H9 (cell line): ENCODE results near the gene CDC40. TPM values are rescaled to one million over a fixed set of nuclear protein-coding genes. Genes with fewer than 3 reads are reported as not detected.

Experiments
- DNase-seq: peaks from one replicate; pipeline ENCODE4 v3.0.0-alpha.2; 2017
- H2AFZ ChIP-seq: one replicate; pipeline ENCODE4 v1.6.1; 2013; ENCODE audit warnings: mild to moderate bottlenecking, low read length, control low read depth, moderate library complexity
- H2AK5ac ChIP-seq: 2 replicates; pipeline ENCODE4 v1.6.1; 2013; ENCODE audit warnings: low read length, control low read depth, mixed read lengths; ENCODE audit not compliant: insufficient read length
- H2BK120ac ChIP-seq: one replicate; pipeline ENCODE4 v1.6.1; 2013; ENCODE audit warnings: low read depth, mild to moderate bottlenecking, low read length, control low read depth, inconsistent platforms; ENCODE audit not compliant: poor library complexity, severe bottlenecking
- H2BK12ac ChIP-seq: 2 replicates; pipeline ENCODE4 v1.6.1; 2013; ENCODE audit warnings: low read length, control low read depth, mixed read lengths, low read depth; ENCODE audit not compliant: insufficient read length
- H2BK15ac ChIP-seq: 2 replicates; pipeline ENCODE4 v1.6.1; 2013; ENCODE audit warnings: low read depth, low read length, control low read depth
- H2BK20ac ChIP-seq: one replicate; pipeline ENCODE4 v1.6.1; 2013; ENCODE audit warnings: low read depth, mild to moderate bottlenecking, low read length, control low read depth, inconsistent platforms; ENCODE audit not compliant: poor library complexity, severe bottlenecking
- H2BK5ac ChIP-seq: 2 replicates; pipeline ENCODE4 v1.6.1; 2013; ENCODE audit warnings: low read length, control low read depth, mixed read lengths; ENCODE audit not compliant: insufficient read length
- H3K14ac ChIP-seq: 2 replicates; pipeline ENCODE4 v1.6.1; 2013; ENCODE audit warnings: low read length, control low read depth; ENCODE audit not compliant: insufficient read depth
- H3K18ac ChIP-seq: 2 replicates; pipeline ENCODE4 v1.6.1; 2013; ENCODE audit warnings: low read depth, mild to moderate bottlenecking, mixed read lengths, low read length, control low read depth; ENCODE audit not compliant: insufficient read length
- H3K23ac ChIP-seq: 2 replicates; pipeline ENCODE4 v1.6.1; 2013; ENCODE audit warnings: low read length, control low read depth, mixed read lengths, low read depth; ENCODE audit not compliant: insufficient read length
- H3K23me2 ChIP-seq: 2 replicates; pipeline ENCODE4 v1.6.1; 2013; ENCODE audit warnings: low read depth, mild to moderate bottlenecking, mixed read lengths, low read length, control low read depth; ENCODE audit not compliant: insufficient read length, poor library complexity, severe bottlenecking
- H3K27ac ChIP-seq: 2 replicates; pipeline ENCODE4 v1.5.1; 2013; ENCODE audit warnings: low read length, control low read depth, mixed read lengths, low read depth; ENCODE audit not compliant: insufficient read length
- H3K27me3 ChIP-seq: 2 replicates; pipeline ENCODE4 v1.6.1; 2013; ENCODE audit warnings: low read length, control low read depth, inconsistent platforms; ENCODE audit not compliant: insufficient read depth
- H3K4ac ChIP-seq: 2 replicates; pipeline ENCODE4 v1.6.1; 2013; ENCODE audit warnings: low read depth, mild to moderate bottlenecking, control low read depth, inconsistent platforms, low read length, moderate library complexity
- H3K4me1 ChIP-seq: 2 replicates; pipeline ENCODE4 v1.6.1; 2013; ENCODE audit warnings: low read length, control low read depth, inconsistent platforms; ENCODE audit not compliant: insufficient read depth
- H3K4me2 ChIP-seq: 2 replicates; pipeline ENCODE4 v1.6.1; 2013; ENCODE audit warnings: low read length, control low read depth, mixed read lengths; ENCODE audit not compliant: insufficient read length, insufficient read depth
- H3K56ac ChIP-seq: 2 replicates; pipeline ENCODE4 v1.6.1; 2013; ENCODE audit warnings: low read depth, mild to moderate bottlenecking, mixed read lengths, low read length, control low read depth; ENCODE audit not compliant: insufficient read length
- H3K79me1 ChIP-seq: 2 replicates; pipeline ENCODE4 v1.6.1; 2013; ENCODE audit warnings: low read depth, mild to moderate bottlenecking, moderate library complexity, low read length, control low read depth, inconsistent platforms; ENCODE audit not compliant: insufficient read depth, poor library complexity, severe bottlenecking
- H3K79me2 ChIP-seq: 2 replicates; pipeline ENCODE4 v1.6.1; 2013; ENCODE audit warnings: low read length, control low read depth, inconsistent platforms; ENCODE audit not compliant: insufficient read depth
- H3K9ac ChIP-seq: 2 replicates; pipeline ENCODE4 v1.6.1; 2013; ENCODE audit warnings: low read length, control low read depth, mixed read lengths; ENCODE audit not compliant: insufficient read length; ENCODE audit errors: extremely low read depth
- H3K9me3 ChIP-seq: one replicate; pipeline ENCODE4 v1.6.1; 2013; ENCODE audit warnings: low read depth, low read length, inconsistent platforms; ENCODE audit not compliant: control insufficient read depth
- H3T11ph ChIP-seq: one replicate; pipeline ENCODE4 v1.6.1; 2013; ENCODE audit warnings: mild to moderate bottlenecking, low read length, control low read depth, inconsistent platforms
- H4K20me1 ChIP-seq: one replicate; pipeline ENCODE4 v1.6.1; 2013; ENCODE audit not compliant: control insufficient read depth, insufficient read length, insufficient read depth
- H4K5ac ChIP-seq: 2 replicates; pipeline ENCODE4 v1.6.1; 2013; ENCODE audit warnings: low read depth, mild to moderate bottlenecking, mixed read lengths, low read length, control low read depth; ENCODE audit not compliant: insufficient read length
- H4K8ac ChIP-seq: replicated peaks from 2 replicates; pipeline ENCODE4 v1.6.1; 2013; ENCODE audit warnings: low read length, control low read depth, mixed read lengths, low read depth; ENCODE audit not compliant: insufficient read length
- H4K91ac ChIP-seq: 2 replicates; pipeline ENCODE4 v1.6.1; 2013; ENCODE audit warnings: low read depth, mild to moderate bottlenecking, moderate library complexity, mixed read lengths, low read length, control low read depth; ENCODE audit not compliant: insufficient read length
- H3K27ac Mint-ChIP-seq, 3 experiments: 2 replicates in 2 of 3; 3 replicates in 1 of 3; pipeline ENCODE4 v1.8.0; 2020 to 2021; ENCODE audit warnings: mixed read lengths in 3 of 3, mild to moderate bottlenecking in 1 of 3, moderate library complexity in 1 of 3
- H3K27me3 Mint-ChIP-seq: 2 replicates; pipeline ENCODE4 v1.8.0; 2021; ENCODE audit warnings: low read depth, mild to moderate bottlenecking, moderate library complexity, mixed read lengths
- H3K36me3 Mint-ChIP-seq, 3 experiments: 2 replicates in 2 of 3; 3 replicates in 1 of 3; pipeline ENCODE4 v1.8.0; 2020 to 2021; ENCODE audit warnings: low read depth in 3 of 3, mixed read lengths in 3 of 3; ENCODE audit not compliant: insufficient read depth in 1 of 3
- H3K4me1 Mint-ChIP-seq, 2 experiments: 2 replicates each; pipeline ENCODE4 v1.8.0; 2020; ENCODE audit warnings: mixed read lengths in 2 of 2
- H3K4me3 Mint-ChIP-seq, 2 experiments: 2 replicates in 1 of 2; 3 replicates in 1 of 2; pipeline ENCODE4 v1.8.0; 2020 to 2021; ENCODE audit warnings: mild to moderate bottlenecking in 2 of 2, mixed read lengths in 2 of 2, moderate library complexity in 1 of 2
- H3K9me3 Mint-ChIP-seq, 2 experiments: 2 replicates in 1 of 2; 3 replicates in 1 of 2; pipeline ENCODE4 v1.8.0; 2020; ENCODE audit warnings: mild to moderate bottlenecking in 2 of 2, mixed read lengths in 2 of 2, moderate library complexity in 1 of 2
- WGBS: extraction: QIAGEN DNeasy Blood & Tissue Kit; methylation state at CpG from one replicate; pipeline ENCODE4 v1.1.7; 2013; ENCODE audit warnings: missing lambda C conversion rate, low lambda C conversion rate, mixed read lengths; ENCODE audit not compliant: insufficient read length; ENCODE audit errors: extremely low coverage; 5-methylcytosine and 5-hydroxymethylcytosine counted together
- total RNA-seq: library from RNA; stranded (reverse); gene quantifications from 2 replicates; pipeline ENCODE4 v1.2.1, GENCODE V29; 2021
- TF ChIP-seq, protein P1 (sequence below): fragments of 200-600 bp; sonication (generic); conservative IDR thresholded peaks from 3 replicates; pipeline ENCODE4 v1.8.0; 2021; ENCODE audit warnings: antibody characterized with exemption, mild to moderate bottlenecking

The CDC40 gene
- total RNA-seq, 1 experiment from 2014 or later, result 23.5 TPM

DNA sequence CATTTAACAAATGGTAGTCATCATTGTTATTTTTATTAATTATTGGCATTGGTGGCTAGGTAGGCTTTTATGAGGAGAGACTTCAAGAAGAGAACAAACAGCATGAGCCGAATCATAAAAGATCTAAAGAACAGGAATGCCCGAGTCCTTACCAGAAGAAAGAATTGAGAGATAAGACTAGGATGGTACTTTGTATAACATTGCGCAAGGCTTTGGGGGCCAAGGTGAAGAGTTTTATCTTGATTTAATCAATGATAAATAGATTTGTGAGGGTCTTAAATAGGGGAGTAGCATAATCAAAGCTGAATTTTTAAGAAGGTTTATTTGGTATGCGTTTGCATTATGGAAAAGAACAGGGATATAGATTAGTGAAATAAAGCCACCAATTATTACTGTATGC is 15.4 kb downstream of the CDC40 start:
- Histone ChIP-seq H4K8ac (no peak overlapping the region), H3K14ac (no peak overlapping the region), H3K9ac (no peak overlapping the region), H2BK12ac (no peak overlapping the region), H3K9me3 (no peaks in the 10 kb centered on the region), H3K18ac (no peak overlapping the region), H2BK120ac (no peak overlapping the region), H4K5ac (no peak overlapping the region), H2BK5ac (no peak overlapping the region), H3K23me2 (no peaks in the 10 kb centered on the region), H4K20me1 (no peaks in the 10 kb centered on the region), H3K4ac (no peak overlapping the region), H3T11ph (no peak overlapping the region), H3K79me1 (peaks cover 3% of the 10 kb centered on the region), H2AFZ (no peak overlapping the region), H3K27ac (no peak overlapping the region), H2BK20ac (no peak overlapping the region), H3K4me1 (no peaks in the 10 kb centered on the region), H3K79me2 (peaks cover 2% of the 10 kb centered on the region; the same call in 1 of the 2 replicates), H2BK15ac (no peak overlapping the region), H3K4me2 (no peak overlapping the region), H4K91ac (no peak overlapping the region), H2AK5ac (no peak overlapping the region), H3K23ac (no peak overlapping the region), H3K56ac (no peak overlapping the region), H3K27me3 (no peaks in the 10 kb centered on the region)
- TF ChIP-seq, protein P1, sequence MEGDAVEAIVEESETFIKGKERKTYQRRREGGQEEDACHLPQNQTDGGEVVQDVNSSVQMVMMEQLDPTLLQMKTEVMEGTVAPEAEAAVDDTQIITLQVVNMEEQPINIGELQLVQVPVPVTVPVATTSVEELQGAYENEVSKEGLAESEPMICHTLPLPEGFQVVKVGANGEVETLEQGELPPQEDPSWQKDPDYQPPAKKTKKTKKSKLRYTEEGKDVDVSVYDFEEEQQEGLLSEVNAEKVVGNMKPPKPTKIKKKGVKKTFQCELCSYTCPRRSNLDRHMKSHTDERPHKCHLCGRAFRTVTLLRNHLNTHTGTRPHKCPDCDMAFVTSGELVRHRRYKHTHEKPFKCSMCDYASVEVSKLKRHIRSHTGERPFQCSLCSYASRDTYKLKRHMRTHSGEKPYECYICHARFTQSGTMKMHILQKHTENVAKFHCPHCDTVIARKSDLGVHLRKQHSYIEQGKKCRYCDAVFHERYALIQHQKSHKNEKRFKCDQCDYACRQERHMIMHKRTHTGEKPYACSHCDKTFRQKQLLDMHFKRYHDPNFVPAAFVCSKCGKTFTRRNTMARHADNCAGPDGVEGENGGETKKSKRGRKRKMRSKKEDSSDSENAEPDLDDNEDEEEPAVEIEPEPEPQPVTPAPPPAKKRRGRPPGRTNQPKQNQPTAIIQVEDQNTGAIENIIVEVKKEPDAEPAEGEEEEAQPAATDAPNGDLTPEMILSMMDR, result no peak
- Mint-ChIP-seq H3K27me3 (no peaks in the 10 kb centered on the region), H3K27ac (no peak overlapping the region), H3K4me1 (peaks cover 4 to 7% of the 10 kb centered on the region in 2 experiments), H3K4me3 (no peak overlapping the region), H3K9me3 (no peaks in the 10 kb centered on the region), H3K36me3 (peaks cover 15 to 24% (median 20%) of the 10 kb centered on the region in 3 experiments; a peak in 6 of 7 replicates)
- WGBS, result 100% methylated on average over 1 of the region's 4 CpGs
- no peak for DNase-seq
